GM18951 (cell line): ENCODE data around the gene AQP4.

Source experiments
- POLR2A ChIP-seq: IDR thresholded peaks from 4 replicates; pipeline ENCODE4 v1.6.1; 2011; ENCODE audit warnings: mild to moderate bottlenecking; ENCODE audit not compliant: insufficient read length, insufficient read depth; ENCODE audit errors: extremely low read depth
- in situ Hi-C: fragments of 300-500 bp; cut with MboI; formaldehyde crosslinking; loops from one replicate; pipeline ENCODE4 v1.12.0; 2022; ENCODE audit warnings: low sequenced_read_pairs, mixed read lengths, inconsistent platforms; ENCODE audit not compliant: unreplicated experiment

The AQP4 gene

GRCh38 chr18:26865557-26865956 is at the start of gene AQP4:
TSS of gene AQP4 (minus strand) at chr18:26865707. CDS start at chr18:26865689, 18 bp downstream.
- no peak for TF ChIP-seq POLR2A
- in situ Hi-C loops, result no loop called here

GRCh38 chr18:26911840-26912239 is 46.3 kb upstream of the AQP4 start:
- TF ChIP-seq POLR2A, result no peak
- in situ Hi-C loops, result no loop called here

GRCh38 chr18:26909599-26910290 is 44.2 kb upstream of the AQP4 start:
- in situ Hi-C loops, result no loop called here
- no peak for TF ChIP-seq POLR2A

- no peak for TF ChIP-seq POLR2A
- in situ Hi-C loops, result no loop called here
Measured at GRCh38 chr18:26908906-26909305, 43.4 kb upstream of the AQP4 start.

- no peak for TF ChIP-seq POLR2A
- in situ Hi-C loops, result no loop called here
Measured at GRCh38 chr18:26902291-26902690, 36.8 kb upstream of the AQP4 start.

GRCh38 chr18:26901020-26901419 is 35.5 kb upstream of the AQP4 start:
- in situ Hi-C loops, result no loop called here
- TF ChIP-seq POLR2A, result no peak

GRCh38 chr18:26894426-26894825 is 28.9 kb upstream of the AQP4 start:
- no peak for TF ChIP-seq POLR2A
- in situ Hi-C loops, result no loop called here

GRCh38 chr18:26893996-26894395 is 28.5 kb upstream of the AQP4 start:
- in situ Hi-C loops, result no loop called here
- no peak for TF ChIP-seq POLR2A

- TF ChIP-seq POLR2A, result no peak
- in situ Hi-C loops, result no loop called here
Measured at GRCh38 chr18:26888259-26888658, 22.8 kb upstream of the AQP4 start.

GRCh38 chr18:26875040-26875654 is 9.6 kb upstream of the AQP4 start:
- in situ Hi-C loops, result no loop called here
- TF ChIP-seq POLR2A, result no peak

- TF ChIP-seq POLR2A, result no peak
- in situ Hi-C loops, result no loop called here
Measured at GRCh38 chr18:26874283-26874682, 8.8 kb upstream of the AQP4 start.

- no peak for TF ChIP-seq POLR2A
- in situ Hi-C loops, result no loop called here
Measured at GRCh38 chr18:26869640-26870039, 4.1 kb upstream of the AQP4 start.

- TF ChIP-seq POLR2A, result no peak
- in situ Hi-C loops, result no loop called here
Measured at GRCh38 chr18:26868968-26869586, 3.6 kb upstream of the AQP4 start.

GRCh38 chr18:26867471-26867870 is 2.0 kb upstream of the AQP4 start:
- TF ChIP-seq POLR2A, result no peak
- in situ Hi-C loops, result no loop called here

- no peak for TF ChIP-seq POLR2A
- in situ Hi-C loops, result no loop called here
Measured at GRCh38 chr18:26864658-26865057, 849 bp downstream of the AQP4 start.
